Globus pallidus (tissue), 1 donor: Measurements from ENCODE around the gene BOD1L1.

ENCODE experiments used
- DNase-seq: peaks from one replicate; pipeline ENCODE4 v3.0.0-alpha.2; 2015; ENCODE audit warnings: low spot score

The BOD1L1 gene

GRCh38 chr4:13558881-13559280, 68.6 kb downstream of the BOD1L1 start:
- no peak for DNase-seq

- DNase-seq = no peak
These were observed 72.2 kb downstream of the BOD1L1 start for GRCh38 chr4:13555325-13555724.

GRCh38 chr4:13553081-13553480, 74.4 kb downstream of the BOD1L1 start:
- no peak for DNase-seq

- DNase-seq = peak; percentile 68
These were observed 78.5 kb downstream of the BOD1L1 start for GRCh38 chr4:13548984-13549546.

- DNase-seq = no peak
These were observed 79.2 kb downstream of the BOD1L1 start for GRCh38 chr4:13548059-13548983.

GRCh38 chr4:13547485-13548041, 80.0 kb downstream of the BOD1L1 start:
- no peak for DNase-seq

GRCh38 chr4:13546941-13547484, 80.5 kb downstream of the BOD1L1 start:
- no peak for DNase-seq

GRCh38 chr4:13546142-13546940, 81.2 kb downstream of the BOD1L1 start:
- DNase-seq = no peak

DNA sequence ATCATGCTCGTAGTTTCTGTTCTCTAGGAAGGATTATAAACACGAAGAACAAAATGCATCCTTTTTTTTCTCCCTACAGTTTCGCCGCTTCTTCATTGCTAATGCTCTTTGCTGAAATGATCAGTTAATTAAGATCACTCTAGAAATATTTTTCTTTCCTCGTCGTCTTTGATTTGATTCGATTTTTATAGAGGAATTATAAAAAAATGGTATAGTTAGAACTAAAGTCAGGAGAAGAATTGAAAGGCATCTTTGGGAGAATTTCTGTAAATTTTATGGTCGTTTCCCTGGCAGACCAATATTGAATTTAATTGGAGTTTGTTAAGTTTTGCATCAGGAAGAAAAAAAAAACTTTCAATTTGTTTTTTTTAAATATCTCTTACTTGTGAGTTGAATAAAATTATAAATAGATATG, 82.1 kb downstream of the BOD1L1 start:
- DNase-seq = no peak

- peak; percentile 51 for DNase-seq
These were observed 82.7 kb downstream of the BOD1L1 start for GRCh38 chr4:13544606-13545393.

- no peak for DNase-seq
These were observed 83.5 kb downstream of the BOD1L1 start, which contains the start of gene NKX3-2 for GRCh38 chr4:13543839-13544605. TSS of gene NKX3-2 (minus strand) at chr4:13544508. CDS start at chr4:13544414, 94 bp downstream.

- DNase-seq = no peak
These were observed 84.3 kb downstream of the BOD1L1 start for GRCh38 chr4:13543032-13543838.

DNA sequence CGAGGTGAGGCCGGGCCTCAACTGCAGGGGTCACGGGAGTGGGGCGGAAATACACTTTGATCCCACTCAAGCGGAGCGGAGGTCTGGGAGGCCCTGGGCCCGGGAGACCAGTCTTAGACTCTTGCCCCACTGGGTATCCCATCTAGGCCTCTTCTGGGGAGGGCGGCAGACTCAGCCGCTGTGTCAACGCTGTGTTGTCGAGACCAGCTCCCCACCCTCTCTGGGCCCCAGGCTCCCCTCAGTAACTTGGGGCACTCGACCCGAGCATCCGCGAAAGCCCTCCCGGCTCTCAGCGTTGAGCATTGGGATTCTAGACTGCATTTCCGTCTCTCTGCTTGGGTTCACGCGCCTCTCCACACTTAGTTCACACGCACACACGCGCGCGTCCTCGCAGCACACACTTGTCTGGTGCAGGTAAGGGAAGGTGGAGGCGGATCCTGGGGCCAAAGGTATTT, 84.9 kb downstream of the BOD1L1 start:
- no peak for DNase-seq

GRCh38 chr4:13541720-13542576, 85.6 kb downstream of the BOD1L1 start:
- DNase-seq = no peak

DNA sequence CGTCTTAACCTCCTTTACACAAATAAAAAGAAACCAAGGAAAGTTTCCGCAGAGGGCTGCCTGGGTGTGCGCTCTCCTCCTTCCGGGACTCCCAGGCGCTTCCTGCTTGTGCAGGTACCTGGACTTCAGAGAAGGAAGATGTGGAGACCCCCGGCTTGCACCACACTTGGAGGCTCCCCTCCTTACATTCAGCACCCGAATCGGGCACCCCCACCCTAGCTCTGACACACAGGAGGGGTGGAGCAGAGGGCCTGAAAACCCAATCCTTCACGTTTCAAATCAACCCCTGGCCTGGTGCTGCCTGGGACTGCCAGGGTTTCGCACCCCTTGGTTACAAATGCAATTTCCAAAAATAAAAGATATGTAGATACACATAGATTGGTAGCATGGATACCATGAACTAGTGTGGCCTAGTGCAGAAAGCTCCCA, 86.3 kb downstream of the BOD1L1 start:
- no peak for DNase-seq

GRCh38 chr4:13540446-13541175, 86.9 kb downstream of the BOD1L1 start:
- DNase-seq = no peak

DNA sequence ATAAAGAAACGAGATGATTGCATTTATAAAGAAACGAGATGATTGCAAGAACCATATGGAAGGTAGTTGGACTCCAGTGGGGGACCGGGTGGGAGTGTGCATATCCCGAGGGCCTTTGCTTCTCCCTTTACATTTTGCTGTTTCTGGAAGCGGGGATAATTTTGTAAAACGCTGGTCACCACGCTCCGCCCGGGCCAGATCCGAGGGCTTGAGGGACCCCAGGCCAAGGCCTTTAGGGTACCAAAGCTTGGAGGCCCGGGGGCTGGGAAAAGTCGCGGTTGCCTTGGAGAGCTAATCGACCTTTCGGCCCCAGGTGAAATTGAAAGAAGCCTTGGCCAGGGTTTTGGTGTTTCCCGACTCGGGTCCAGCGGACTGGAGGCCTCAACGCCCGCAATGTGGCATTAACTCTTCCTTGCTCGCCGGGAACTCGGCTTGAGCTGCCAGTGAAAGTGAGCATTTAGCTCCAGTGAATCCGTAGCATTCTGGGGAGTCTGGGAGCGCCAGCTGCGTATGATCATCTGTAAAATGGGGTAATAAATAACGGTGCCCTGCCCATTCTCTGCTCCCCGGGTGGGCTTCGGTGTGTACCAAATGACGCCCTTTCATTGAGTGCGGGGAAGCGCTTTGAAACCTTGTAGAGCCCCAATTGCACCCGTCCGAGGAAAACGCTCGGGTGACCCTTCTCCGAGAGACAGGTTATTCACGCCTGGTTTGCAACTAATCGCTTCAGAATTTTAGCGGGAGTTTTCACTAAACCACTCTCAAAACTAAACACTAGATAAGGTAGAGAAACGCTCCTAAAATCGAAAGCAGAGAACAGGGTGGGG, 87.7 kb downstream of the BOD1L1 start:
- DNase-seq = no peak
